Fibroblast of skin of abdomen (primary cell): ENCODE measurements around the gene PRELID3B.
A peak's percentile ranks its signal among the peaks of the same experiment; 100 is the strongest.
"Not testable (repeated sequence)": the region's sequence is repeated elsewhere in the genome, so short reads cannot be mapped to it uniquely, and the experiment has no call there.

Source experiments
- DNase-seq: peaks from one replicate; pipeline ENCODE4 v3.0.0-alpha.2; 2013

PRELID3B gene

GRCh38 chr20:59048681-59049030, 6.1 kb upstream of the PRELID3B start:
- no peak for DNase-seq

GRCh38 chr20:59047938-59048680, 5.5 kb upstream of the PRELID3B start:
- DNase-seq, result peak; percentile 49

DNA sequence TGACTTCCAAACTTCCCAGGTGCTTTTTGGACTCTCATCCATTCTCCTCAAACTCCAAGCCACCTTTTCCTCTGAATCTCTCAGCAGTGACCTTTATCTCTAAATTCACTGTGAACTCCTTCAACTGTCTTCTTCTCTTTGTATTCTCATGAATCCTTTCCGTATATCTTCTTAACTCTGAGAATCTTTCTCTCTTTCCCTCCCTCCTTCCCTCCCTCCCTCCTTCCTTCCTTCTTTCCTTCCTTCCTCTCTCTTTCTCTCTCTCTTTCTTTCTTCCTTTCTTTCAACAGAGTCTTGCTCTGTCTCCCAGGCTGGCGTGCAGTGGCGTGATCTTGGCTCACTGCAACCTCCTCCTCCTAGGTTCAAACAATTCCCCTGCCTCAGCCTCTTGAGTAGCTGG, 4.3 kb upstream of the PRELID3B start:
- no peak for DNase-seq

DNA sequence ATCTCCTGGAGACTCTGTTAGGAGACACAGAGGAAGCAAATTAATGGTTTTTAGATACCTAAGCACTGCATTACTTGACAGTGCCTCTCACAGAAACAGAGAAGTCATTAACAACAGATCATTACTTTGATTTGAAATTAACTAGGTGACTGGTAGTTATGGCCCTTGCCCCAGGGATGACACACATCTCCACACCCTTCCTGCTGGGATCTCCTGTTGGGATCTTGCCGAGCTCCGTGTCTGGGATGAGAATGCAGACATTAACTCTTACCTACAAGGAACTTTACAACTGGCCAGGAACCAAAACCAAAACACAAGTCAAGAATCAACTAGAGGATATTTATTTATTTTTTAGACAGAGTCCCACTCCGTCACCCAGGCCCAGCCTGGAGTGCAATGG, 2.2 kb upstream of the PRELID3B start:
- no peak for DNase-seq

DNA sequence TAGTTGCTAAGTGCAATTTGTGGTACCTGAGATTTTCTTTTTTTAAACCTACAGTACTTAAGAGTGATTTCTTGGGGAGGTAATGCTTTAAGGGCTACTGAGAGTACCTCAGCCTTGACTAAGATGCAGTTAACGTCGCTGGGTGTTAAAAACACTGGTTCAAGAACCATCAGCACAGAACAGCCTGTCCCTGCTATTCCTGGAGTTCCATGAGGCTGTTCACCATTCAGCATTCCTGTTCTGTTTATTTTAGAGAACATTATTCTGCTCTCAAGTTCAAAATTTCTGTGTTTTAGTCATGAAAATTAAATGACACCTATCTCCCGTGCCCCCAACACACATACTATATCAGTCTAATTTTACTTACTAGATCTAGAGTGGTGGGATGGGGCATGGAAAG, 1.7 kb upstream of the PRELID3B start:
- no peak for DNase-seq

DNA sequence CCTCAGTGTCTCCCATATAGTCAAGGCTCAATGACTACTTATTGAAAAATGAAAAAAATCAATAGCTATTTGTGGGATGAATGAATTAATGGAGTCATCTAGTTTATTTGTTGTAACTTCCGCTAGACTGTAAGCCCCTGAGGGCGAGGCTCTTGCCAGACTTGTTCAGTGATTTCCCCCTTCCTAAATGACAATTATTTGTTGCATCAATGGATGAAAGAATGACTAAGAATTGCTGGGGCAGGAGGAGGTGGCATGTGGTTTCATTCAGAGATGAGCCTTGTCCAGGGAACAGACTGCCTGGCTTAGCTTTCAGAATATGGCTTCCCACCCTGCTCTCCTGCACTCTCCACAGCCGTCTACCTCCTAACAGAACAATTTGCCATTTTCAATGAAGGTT, 1.1 kb upstream of the PRELID3B start:
- DNase-seq, result no peak

GRCh38 chr20:59042796-59043631, 428 bp upstream of the PRELID3B start:
- peak; percentile 92 for DNase-seq

DNA sequence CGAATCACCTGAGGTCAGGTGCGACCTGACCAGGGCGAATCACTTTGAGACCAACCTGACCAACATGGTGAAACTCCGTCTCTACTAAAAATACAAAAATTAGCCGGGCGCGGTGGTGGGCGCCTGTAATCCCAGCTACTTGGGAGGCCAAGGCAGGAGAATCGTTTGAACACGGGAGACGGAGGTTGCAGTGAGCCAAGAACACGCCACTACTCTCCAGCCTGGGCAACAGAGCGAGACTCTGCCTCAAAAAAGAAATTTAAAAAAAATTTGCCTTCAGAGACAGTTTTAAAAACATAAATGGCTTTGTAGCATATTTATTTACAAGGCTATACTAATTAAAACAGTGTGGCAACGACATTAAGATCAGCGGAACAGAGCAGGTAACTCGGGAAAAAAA, 1.1 kb downstream of the PRELID3B start:
- DNase-seq, result not testable (repeated sequence)

DNA sequence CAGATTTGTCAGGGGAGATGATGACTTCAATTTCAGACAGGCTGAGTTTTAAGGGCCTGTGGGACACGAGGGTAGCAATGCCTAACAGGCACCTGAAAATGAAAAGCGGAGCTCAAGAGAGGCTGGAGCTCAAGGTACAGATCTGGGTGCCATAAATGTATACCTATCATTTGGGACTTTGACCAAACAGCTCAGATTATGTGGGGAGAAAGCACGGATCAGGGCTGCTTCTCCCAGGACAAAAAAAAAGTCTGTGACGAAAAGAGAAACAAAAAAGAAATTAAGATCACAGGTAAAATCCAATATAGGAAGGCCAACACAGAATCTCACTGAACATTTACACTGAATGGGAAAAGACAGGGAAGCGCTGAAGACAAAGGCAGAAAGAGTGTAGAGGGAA, 1.9 kb downstream of the PRELID3B start:
- DNase-seq, result no peak

GRCh38 chr20:59039233-59039632, 3.4 kb downstream of the PRELID3B start:
- no peak for DNase-seq

- DNase-seq, result no peak
Observed at GRCh38 chr20:59037386-59037785, 5.2 kb downstream of the PRELID3B start.

- DNase-seq, result no peak
Observed at GRCh38 chr20:59035381-59035780, 7.2 kb downstream of the PRELID3B start.

DNA sequence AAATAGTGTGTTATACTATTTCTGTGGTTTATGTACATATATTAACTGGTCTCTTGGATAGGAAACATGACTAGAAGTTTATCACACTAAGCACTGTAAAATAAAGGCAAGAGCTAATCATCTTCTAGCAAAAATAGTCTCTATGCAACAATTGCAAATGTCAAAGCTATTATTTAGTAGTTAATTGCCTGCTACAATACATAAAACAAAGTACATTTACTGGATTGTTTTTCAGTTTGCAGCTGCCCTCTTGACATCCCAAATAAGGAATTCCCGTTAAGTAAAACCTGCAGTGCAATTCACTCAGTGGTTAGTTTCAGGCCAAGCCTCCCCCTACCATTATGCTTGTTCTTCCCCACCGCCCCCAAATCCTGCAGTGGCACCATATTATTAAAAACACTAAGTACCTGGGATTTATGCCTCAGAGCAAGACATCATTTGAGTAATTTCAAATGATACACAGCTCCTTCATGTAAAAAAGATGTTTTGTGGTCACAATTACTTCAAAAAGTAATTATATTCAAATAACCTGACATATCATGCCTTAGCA, 8.9 kb downstream of the PRELID3B start:
- DNase-seq, result no peak

GRCh38 chr20:59033093-59033492, 9.5 kb downstream of the PRELID3B start:
- DNase-seq, result no peak

DNA sequence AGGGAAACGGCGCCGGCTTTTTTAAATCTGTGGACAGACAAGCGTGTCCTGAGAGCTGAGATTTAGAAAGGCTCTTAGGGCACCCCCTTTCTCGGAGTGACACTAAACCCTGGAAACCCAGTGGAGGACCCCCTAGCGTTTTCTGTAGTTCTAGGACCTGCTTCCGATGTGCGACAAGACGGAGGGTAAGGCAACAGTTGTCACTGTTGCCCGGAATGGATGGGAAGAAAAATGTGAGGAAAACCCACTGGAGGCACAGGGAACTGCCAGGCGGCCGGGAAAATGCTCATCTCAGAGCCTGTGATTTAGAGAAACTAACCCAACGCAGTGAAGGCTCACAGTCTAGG, 9.9 kb downstream of the PRELID3B start:
- peak; percentile 23 for DNase-seq

- DNase-seq, result peak; percentile 96
Observed at GRCh38 chr20:59032023-59032712, 10.4 kb downstream of the PRELID3B start, which contains the start of gene ATP5F1E. Gene ATP5F1E, minus strand, starts transcription at chr20:59032335. Its CDS starts 84 bp downstream, at chr20:59032251.

DNA sequence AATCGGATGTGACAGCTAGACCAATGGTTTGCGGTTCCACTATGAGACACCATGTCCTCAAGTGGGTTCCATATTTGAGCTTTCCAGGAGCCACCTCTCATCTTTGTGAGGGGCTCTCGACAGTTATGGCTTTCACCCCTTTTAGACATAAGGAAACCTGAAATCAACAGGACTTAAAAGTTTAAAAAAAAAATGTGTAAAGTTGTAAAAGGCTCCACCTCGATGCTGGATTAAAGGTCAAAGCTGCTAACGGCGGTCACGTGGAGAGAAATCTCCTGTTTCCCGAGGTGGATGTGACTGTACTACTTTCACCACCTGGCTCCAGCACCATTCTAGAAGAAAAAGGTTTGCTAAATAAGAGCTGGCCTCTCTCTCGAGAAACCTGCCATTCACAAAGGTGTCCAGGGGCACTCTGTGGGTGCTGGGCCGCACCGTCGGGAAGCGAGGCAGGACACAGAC, 11.0 kb downstream of the PRELID3B start:
- DNase-seq, result no peak

- no peak for DNase-seq
Observed at GRCh38 chr20:59030911-59031563, 11.5 kb downstream of the PRELID3B start.

GRCh38 chr20:59028812-59029211, 13.8 kb downstream of the PRELID3B start:
- no peak for DNase-seq

GRCh38 chr20:59027741-59028320, 14.8 kb downstream of the PRELID3B start:
- peak; percentile 69 for DNase-seq

DNA sequence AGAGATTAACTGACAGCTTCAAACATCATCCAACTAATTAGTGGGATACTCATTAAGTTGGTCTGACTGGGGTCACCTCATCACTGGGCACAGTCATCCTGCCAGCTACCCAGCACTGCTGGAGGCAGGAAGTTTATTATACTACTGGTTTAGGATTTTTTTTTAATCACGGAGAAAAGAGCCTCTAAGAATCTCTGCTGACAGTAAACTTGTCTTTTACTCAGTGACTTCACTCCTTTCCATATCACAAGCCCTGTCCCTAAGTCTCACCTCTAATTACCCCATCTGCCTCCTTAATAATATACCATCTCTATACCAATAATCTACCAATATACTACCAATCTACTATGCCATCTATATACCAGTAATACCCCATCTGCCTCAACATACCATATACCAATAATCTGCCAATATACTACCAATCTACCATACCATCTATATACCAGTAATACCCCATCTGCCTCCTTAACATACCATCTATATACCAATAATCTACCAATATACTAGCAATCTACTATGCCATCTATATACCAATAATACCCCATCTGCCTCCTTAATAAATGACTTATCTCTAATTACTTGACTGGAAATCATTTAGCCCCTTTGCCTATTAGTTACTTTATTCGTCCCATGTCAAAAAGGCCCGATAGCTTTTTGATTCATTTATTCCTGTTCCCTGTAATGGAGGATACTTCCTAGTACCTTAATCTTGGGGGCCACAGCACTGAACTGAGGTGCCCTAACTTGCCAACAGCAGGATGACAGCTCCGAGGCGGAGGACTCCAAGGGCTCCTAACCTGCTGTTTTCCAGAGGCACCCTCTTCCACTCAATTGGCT, 15.5 kb downstream of the PRELID3B start:
- no peak for DNase-seq
